ENCODE measurements around the gene FOXL3.
"Not testable (repeated sequence)": the region's sequence is repeated elsewhere in the genome, so short reads cannot be mapped to it uniquely, and the experiment has no call there.

The FOXL3 gene

GRCh38 chr7:255721-256361 lies 34.1 kb upstream of the FOXL3 start:
- DNase-seq = no peak

GRCh38 chr7:256461-256940 lies 33.5 kb upstream of the FOXL3 start:
- no peak for DNase-seq

- no peak for DNase-seq
These were observed 32.9 kb upstream of the FOXL3 start for GRCh38 chr7:256981-257646.

GRCh38 chr7:257647-257992 lies 32.4 kb upstream of the FOXL3 start:
- no peak for DNase-seq

- DNase-seq = no peak
These were observed 31.3 kb upstream of the FOXL3 start for GRCh38 chr7:258476-259190.

- no peak for DNase-seq
These were observed 30.8 kb upstream of the FOXL3 start for GRCh38 chr7:259191-259505.

GRCh38 chr7:259751-260405 lies 30.1 kb upstream of the FOXL3 start:
- no peak for DNase-seq

- DNase-seq = no peak
These were observed 29.3 kb upstream of the FOXL3 start for GRCh38 chr7:260441-261281.

- DNase-seq = no peak
These were observed 28.4 kb upstream of the FOXL3 start for GRCh38 chr7:261341-262250.

GRCh38 chr7:262251-262572 lies 27.8 kb upstream of the FOXL3 start:
- DNase-seq = no peak

- not testable (repeated sequence) for DNase-seq
These were observed 27.2 kb upstream of the FOXL3 start for GRCh38 chr7:262631-263311.

GRCh38 chr7:263483-264351 lies 26.3 kb upstream of the FOXL3 start:
- DNase-seq = not testable (repeated sequence)

GRCh38 chr7:264541-265191 lies 25.3 kb upstream of the FOXL3 start:
- no peak for DNase-seq

GRCh38 chr7:265192-265997 lies 24.6 kb upstream of the FOXL3 start:
- DNase-seq = no peak

GRCh38 chr7:265998-266850 lies 23.7 kb upstream of the FOXL3 start:
- no peak for DNase-seq

- no peak for DNase-seq
These were observed 22.8 kb upstream of the FOXL3 start for GRCh38 chr7:266851-267840.

- DNase-seq = no peak
These were observed 21.0 kb upstream of the FOXL3 start for GRCh38 chr7:268991-269390.

Measured in NCI-H1694 treated with DMSO at 0.1 percent for 48 hours (cell line).